MM.1S (cell line): ENCODE data around the gene CLIC4.

Experiments
- CTCF ChIP-seq: fragments of 300-600 bp; sonication (generic); IDR thresholded peaks from 2 replicates; pipeline ENCODE4 v1.5.1; 2016; ENCODE audit warnings: antibody characterized with exemption, low read length, mixed read lengths
- EZH2 ChIP-seq: fragments of 300-600 bp; sonication (generic); optimal IDR thresholded peaks from 2 replicates; pipeline ENCODE3; 2017; ENCODE audit warnings: low read depth, mild to moderate bottlenecking, antibody characterized with exemption, low read length, mixed read lengths
- EZH2phosphoT487 ChIP-seq: fragments of 300-600 bp; sonication (generic); IDR thresholded peaks from 2 replicates; pipeline ENCODE4 v1.6.1; 2018; ENCODE audit warnings: antibody characterized with exemption, low read length

GRCh38 chr1:24806588-24806987, 61.3 kb downstream of the CLIC4 start:
- TF ChIP-seq EZH2 (no peak), CTCF (no peak), EZH2phosphoT487 (no peak)
